Measurements from ENCODE around the gene ZNF324. TPM values are rescaled to one million over a fixed set of nuclear protein-coding genes. Genes with fewer than 3 reads are reported as not detected.

ZNF324 gene
- total and polyA plus RNA-seq, 2 of the 13 experiments (the other 11 are each of a cell fraction or from before 2014, with no cell fraction given): 1.1 to 4.7 TPM

DNA sequence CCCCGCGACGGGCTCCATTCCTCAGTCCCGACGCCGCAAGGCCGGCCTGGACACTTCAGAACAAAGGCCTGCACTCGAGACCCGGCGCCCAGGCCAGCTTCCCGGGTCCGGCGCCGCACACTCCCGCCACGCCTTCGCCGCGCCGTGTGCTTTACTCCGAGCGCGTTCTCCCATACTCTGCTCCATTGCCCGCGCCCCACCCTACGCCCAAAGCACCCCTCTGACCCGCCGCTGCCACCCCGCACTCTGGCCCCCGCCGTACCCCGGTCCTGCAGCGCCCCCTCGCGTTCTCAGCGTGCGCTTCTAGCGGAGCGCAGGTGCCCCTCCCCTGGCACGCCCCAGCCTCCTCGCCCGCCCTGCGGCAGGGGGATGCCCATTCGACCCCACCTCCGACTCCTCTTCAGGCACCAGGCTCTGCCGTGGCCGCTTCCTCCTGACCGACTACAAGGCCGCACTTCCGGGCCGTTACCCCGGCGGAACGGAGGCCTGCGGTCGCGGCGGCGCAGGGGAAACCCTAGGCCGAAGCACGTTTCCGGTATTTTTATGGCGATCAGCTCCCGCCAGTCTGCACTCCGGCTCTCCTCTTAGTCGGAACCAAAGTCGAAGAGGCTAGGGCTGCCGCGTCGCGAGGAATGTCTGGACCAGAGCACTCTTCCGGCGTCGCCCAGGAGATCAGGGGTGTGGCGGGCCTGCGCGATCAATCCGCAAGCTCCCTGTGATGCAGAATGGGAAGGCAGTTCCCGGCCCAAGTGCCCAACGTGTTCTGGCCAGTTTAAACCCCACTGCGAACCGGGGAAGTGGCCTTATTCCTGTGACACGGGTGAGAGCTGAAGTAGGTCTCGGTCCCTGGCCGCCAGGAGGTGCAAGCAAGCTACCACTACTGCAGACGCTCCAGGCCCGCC, 52.7 kb downstream of the ZNF324 start, which contains the start of gene ZBTB45 (continued):
- TF ChIP-seq, protein P1, sequence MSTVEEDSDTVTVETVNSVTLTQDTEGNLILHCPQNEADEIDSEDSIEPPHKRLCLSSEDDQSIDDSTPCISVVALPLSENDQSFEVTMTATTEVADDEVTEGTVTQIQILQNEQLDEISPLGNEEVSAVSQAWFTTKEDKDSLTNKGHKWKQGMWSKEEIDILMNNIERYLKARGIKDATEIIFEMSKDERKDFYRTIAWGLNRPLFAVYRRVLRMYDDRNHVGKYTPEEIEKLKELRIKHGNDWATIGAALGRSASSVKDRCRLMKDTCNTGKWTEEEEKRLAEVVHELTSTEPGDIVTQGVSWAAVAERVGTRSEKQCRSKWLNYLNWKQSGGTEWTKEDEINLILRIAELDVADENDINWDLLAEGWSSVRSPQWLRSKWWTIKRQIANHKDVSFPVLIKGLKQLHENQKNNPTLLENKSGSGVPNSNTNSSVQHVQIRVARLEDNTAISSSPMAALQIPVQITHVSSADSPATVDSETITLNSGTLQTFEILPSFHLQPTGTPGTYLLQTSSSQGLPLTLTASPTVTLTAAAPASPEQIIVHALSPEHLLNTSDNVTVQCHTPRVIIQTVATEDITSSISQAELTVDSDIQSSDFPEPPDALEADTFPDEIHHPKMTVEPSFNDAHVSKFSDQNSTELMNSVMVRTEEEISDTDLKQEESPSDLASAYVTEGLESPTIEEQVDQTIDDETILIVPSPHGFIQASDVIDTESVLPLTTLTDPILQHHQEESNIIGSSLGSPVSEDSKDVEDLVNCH (CRISPR knock-in tag; IDR thresholded peaks at IDR 0.05): no peak
- TF ChIP-seq, protein P2, sequence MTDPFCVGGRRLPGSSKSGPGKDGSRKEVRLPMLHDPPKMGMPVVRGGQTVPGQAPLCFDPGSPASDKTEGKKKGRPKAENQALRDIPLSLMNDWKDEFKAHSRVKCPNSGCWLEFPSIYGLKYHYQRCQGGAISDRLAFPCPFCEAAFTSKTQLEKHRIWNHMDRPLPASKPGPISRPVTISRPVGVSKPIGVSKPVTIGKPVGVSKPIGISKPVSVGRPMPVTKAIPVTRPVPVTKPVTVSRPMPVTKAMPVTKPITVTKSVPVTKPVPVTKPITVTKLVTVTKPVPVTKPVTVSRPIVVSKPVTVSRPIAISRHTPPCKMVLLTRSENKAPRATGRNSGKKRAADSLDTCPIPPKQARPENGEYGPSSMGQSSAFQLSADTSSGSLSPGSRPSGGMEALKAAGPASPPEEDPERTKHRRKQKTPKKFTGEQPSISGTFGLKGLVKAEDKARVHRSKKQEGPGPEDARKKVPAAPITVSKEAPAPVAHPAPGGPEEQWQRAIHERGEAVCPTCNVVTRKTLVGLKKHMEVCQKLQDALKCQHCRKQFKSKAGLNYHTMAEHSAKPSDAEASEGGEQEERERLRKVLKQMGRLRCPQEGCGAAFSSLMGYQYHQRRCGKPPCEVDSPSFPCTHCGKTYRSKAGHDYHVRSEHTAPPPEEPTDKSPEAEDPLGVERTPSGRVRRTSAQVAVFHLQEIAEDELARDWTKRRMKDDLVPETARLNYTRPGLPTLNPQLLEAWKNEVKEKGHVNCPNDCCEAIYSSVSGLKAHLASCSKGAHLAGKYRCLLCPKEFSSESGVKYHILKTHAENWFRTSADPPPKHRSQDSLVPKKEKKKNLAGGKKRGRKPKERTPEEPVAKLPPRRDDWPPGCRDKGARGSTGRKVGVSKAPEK (CRISPR knock-in tag; IDR thresholded peaks at IDR 0.05; ENCODE audit: borderline replicate concordance): 0 out of 2 replicates have a peak, but pooled peaks have one; percentile 26
- TF ChIP-seq ZFP91 (CRISPR knock-in tag; IDR thresholded peaks at IDR 0.05; ENCODE audit: borderline replicate concordance) (peak; percentile 97), ZNF468 (CRISPR knock-in tag; IDR thresholded peaks at IDR 0.05) (peak; percentile 24; the same call in 1 of the 2 replicates), MLX (CRISPR knock-in tag; IDR thresholded peaks at IDR 0.05) (peak; percentile 65; the same call in 1 of the 2 replicates), ZNF687 (CRISPR knock-in tag; IDR thresholded peaks at IDR 0.05) (peak; percentile 98), SKIL (CRISPR knock-in tag; IDR thresholded peaks at IDR 0.05; ENCODE audit: borderline replicate concordance) (peak; percentile 73), ZNF205 (CRISPR knock-in tag; IDR thresholded peaks at IDR 0.05) (peak; percentile 89), KLF6 (CRISPR knock-in tag; IDR thresholded peaks at IDR 0.05) (peak; percentile 87), AGO1 (IDR thresholded peaks at IDR 0.05; ENCODE audit: low read depth, low read length, poor library complexity, severe bottlenecking) (peak; percentile 91)
